ENCODE data around the gene BEST1.

BEST1 gene

DNA sequence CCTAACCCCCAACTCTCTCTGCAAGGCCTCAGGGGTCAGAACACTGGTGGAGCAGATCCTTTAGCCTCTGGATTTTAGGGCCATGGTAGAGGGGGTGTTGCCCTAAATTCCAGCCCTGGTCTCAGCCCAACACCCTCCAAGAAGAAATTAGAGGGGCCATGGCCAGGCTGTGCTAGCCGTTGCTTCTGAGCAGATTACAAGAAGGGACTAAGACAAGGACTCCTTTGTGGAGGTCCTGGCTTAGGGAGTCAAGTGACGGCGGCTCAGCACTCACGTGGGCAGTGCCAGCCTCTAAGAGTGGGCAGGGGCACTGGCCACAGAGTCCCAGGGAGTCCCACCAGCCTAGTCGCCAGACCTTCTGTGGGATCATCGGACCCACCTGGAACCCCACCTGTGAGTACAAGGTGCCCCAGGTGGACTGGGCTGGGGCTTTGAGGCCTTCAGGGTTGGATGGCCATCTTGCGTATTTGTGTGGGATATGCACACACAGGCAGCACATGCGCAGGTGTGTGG is at the start of gene BEST1:
TSS of gene BEST1 (plus strand) at position 317 of the 513 bp plus-strand sequence. CDS start 1,456 bp downstream, outside the sequence.
- DNase-seq (ENCODE audit: low read depth): no peak

DNA sequence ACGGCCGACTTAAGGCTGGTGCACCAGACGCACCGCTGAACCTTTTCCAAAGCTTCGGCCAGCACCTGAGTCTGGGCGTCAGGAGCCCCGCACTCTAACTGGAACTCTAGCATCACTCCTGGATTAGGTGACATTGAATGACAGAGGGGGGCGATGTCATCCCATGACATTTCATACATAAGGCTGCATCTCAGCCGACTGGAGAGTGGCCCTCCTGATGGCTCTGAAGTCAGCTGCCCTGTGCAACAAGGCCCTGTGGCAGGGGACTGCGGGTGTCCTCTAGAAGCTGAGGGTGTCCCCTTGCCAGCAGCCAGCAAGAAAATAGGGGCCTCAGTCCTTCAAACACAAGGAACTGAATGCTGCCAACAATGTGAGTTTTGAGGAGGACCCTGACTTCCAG is 48.8 kb upstream of the BEST1 start:
- DNase-seq (ENCODE audit: low read depth): no peak

DNA sequence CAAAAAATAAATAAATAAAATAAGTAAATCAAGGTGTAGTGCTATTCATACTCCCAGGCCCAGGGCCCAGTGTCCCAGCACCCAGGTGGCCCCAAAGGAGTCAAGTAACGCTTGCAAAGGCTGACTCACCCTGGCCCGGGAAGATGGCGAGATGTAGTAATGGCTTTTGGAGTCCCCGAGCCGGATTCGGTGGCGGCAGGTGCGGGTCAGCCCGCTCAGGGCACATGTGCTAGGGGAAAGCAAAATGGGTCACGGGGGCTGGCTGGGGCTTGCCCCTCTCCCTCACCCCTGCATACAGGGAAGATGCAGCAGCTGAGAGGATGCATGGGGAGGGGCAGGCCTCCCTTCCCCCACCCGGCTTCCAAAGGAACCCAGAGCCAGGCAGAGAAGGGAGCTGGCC is 47.8 kb upstream of the BEST1 start:
- DNase-seq (ENCODE audit: low read depth): no peak

DNA sequence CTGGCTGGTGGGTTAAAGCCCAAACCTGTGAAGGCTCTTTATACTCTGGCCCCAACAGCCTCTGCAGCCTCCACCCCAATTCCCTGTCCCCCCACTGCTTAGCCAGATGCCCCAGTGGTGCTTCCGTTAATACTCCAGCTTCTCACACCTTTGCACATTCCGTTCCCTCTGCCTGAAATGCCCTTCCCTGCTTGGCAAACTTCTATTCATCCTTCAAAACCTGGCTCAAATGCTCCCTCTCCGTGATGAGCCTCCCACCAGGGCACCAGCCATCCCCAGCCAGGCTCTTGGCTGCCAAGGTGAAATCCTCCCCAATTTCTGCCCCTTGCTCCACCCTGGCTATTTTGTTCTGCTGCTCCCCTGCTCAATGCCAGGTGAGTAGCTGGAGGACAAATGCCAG is 46.3 kb upstream of the BEST1 start:
- DNase-seq (ENCODE audit: low read depth): no peak

DNA sequence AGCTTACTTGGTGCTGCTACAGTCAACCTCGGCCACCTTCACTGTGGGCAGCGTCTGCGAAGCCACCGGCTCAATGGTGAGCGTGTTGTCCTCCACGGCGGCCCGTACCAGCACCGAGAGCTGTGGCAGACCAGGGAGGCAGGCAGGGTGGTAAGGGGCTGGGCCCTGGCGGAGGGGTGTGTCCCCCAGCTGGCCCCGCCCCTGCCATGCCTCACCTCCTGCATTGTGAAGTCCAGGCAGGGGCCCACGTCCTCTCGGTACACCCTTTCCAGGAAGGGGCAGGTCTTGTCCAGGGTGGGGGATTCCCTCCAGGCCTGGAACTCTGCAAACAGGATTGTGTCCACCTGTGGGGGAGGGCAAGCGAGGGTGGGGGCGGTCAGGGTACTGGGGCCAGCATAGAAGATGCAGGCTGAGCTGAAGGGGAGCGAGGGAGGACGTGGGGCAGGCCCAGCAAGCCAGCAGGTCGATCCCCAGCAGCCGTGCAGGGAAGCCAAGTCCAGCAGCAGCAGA is 45.6 kb upstream of the BEST1 start:
- no peak for DNase-seq (ENCODE audit: low read depth)

DNA sequence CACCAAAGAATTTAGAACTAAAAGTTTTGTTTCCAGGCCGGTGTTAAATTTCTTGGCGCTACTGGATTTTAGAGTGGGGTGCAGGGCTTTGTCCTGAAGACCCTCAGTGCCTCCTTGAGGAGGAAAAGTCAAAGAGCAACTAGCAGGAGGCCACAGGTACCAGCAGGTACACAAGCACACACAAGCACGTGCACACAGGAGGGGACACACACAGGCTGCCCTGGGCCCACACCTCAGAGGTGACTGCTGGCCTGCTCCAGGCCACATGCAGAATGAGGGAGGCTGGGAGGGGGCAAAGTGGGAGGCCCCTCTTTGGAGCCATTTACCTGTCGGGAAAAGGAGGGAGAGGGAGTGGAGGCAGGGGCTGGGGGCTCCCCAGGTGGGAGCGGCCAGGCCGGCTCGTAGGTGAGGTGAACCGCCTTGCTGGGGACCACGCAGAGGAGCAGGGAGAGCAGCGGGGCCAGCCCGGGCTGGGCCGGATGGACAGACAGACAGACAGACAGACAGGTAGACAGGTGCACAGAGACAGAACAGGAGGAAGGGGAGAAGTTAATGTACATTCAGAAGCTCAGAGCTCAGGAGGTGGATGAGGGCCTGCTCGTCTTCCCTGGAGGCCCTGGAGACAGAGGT is 45.0 kb upstream of the BEST1 start:
- DNase-seq (ENCODE audit: low read depth): no peak

DNA sequence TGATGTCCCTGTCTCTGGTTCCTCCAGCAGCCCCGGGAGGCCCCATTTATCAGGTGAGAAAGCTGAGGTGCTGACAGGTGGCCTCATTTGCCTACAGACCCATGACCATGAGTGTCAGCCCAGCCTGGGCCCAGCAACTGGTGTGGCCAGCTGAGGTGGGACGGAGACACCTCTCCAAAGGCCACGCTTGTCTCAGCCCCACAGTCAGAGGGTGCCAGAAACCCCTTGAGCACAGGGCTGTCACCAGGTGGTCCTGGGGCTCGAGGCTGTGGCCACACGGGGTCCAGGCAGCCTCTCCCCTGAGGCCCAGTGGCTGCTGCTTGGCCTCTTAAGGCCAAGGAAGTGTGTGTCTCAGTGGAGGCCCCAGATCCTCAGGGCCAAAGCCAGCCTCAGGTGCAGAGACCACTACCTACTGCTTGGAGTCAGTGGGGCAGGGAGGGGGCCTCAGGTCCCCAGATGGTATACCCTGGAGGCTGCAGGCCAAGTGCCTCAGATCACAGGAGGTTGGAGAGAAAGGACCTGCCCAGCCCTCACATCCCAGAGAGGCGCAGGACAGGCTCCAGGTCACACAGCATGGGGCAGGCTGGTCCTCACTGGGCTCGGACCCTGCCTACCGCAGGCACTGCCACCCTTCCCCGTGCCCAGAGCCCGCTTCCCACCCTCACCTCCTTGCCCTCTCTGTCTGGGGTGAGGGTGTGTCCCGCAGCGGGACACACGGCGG is 44.2 kb upstream of the BEST1 start:
- DNase-seq (ENCODE audit: low read depth): no peak

DNA sequence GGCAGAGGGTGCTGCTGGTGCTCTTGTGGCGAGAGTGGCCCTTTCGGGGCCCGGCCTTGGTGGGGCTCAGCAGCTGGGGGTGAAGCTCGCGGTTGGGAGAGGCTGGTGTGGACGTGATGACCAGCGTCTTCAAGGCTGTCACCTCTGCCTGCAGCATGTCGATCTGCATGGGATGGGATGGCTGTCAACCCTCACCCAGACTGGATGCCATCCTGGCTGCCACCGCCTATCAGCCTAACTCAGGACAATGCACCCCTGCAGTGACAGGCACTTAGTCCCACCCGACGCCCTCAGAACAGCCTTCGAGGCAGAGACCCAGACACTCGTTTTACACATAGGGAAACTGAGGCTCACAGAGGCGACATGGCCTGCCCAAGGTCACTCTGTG is 43.6 kb upstream of the BEST1 start:
- no peak for DNase-seq (ENCODE audit: low read depth)

DNA sequence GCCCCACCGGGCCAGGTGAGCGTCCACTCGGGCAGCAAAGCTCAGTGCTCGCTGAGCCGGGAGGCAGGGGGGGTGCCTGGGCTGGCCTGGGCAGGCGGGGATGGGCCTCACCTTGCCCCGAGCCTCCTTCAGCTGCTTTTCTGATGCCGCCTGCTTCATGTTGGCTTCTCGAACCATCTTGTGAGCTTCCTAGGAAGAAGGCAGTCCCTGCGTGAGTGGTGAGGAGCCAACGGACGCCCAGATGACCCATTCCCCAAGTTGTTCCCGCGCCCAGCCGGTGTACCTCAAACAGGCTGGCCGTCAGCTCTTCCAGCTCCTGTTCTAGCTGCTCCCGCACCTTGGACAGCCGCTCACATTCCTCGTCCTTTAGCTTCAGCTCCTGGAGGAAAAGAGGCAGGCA is 42.9 kb upstream of the BEST1 start:
- no peak for DNase-seq (ENCODE audit: low read depth)

DNA sequence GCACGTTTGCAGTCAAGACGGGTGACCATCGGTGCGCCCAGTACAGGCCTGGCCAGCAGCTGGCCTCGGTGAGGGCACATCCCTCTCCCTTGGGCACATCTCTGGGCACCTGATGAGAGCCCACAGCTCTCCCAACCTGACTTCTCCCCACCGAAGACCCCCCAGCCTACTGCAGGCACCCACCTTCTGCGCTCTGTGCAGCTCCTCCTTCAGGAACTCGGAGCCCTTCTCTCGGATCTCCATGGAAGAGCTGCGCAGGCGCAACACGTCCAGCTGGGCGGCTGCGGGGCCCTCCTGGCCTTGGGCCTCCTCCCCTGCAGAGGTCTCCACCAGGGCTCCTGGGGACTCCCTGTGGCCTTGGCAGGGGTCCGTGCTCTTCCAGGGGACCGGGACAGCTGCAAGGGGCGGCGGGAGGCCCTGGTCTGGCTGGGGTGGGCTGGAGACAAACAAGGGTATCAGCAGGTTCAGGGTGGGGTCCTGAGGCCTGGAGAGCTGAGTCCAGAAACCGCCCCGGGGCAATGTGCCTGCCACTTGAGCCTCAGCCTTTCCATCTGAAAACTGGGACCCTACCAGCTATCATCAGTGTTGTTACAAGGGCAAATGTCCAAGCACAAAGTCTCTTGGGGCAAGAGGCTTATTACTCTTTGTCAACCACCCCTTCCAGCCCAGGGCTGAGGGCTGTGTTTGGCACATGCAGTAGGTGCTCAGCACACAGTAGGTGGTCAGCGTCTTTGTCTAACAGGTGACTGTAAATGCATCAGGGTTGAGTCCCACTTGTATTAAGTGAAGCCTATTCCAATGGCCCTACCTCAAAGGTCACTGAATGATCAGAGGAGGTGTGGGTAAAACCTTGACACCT is 42.1 kb upstream of the BEST1 start:
- no peak for DNase-seq (ENCODE audit: low read depth)

DNA sequence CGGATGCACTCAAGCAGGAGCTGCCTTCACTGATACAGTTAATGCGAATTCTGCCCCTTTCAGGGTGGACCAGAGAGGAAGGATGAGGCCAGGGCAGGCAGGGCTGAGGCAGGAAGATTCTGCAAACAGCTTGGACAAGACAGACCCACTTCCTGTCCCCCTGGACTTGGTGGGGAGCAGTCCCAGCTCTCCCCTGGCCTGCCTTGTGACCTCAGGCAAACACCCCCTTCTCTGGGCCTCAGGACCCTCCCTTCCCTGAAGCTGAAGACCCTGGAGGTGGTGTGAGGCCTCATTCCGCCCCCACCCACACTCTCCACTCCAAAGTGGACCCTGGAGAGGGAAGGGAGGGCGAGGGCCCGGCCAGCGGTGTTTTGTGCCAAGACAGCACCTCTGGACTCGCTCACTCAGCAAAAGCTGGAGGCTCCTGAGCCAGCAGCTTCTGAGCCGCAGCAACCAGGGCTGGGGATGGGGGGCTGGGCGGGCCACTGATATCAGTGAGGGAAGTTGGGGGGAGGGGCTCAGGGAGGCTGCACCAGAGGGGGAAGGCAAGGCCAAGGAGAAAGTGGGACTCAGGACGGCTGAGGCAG is 41.3 kb upstream of the BEST1 start:
- no peak for DNase-seq (ENCODE audit: low read depth)

DNA sequence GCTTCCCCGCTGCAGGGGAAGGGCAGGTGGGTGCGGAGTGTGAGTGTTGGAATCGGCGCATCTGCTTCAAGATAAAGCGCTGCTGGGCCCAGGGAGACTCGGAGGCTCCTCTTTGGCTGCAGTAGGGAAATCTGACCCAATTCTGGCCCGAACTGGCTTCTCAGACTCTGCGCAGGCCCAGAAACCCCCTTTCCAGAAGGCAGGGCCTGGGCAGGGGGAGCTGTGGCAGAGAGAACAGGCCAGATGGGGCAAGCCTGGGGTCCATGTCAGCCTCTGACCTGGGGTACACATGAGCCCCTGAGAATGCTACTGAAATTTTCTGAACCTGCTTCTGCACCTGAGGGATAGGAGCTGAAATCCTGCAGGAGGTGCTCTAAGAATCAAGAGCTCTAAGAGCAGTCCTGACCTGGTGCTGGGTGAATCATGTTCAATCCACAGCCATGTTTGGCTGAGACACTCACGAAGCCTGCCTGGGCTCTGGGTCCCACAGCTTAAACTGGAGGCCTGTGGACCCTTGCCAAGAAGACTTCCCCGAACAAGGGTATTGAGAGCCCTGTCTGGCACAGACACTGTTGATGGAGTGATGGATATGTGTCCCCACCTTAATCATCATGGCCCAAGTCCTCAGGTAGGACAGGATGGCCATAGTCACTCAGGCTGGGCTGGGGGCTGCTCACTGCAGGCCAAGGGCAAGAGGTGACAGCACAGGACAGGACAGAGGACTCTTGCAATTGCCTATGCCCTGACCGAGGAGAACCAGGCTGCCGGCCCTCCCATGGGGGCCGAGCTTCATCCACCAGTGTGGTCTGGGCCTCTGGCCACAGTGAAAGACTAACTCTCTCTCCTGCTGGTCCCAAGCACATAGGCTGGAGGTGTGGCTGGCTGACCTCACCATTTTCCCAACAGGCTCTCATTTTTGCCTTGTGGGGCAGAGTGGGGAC is 39.7 kb upstream of the BEST1 start:
- DNase-seq (ENCODE audit: low read depth): no peak

DNA sequence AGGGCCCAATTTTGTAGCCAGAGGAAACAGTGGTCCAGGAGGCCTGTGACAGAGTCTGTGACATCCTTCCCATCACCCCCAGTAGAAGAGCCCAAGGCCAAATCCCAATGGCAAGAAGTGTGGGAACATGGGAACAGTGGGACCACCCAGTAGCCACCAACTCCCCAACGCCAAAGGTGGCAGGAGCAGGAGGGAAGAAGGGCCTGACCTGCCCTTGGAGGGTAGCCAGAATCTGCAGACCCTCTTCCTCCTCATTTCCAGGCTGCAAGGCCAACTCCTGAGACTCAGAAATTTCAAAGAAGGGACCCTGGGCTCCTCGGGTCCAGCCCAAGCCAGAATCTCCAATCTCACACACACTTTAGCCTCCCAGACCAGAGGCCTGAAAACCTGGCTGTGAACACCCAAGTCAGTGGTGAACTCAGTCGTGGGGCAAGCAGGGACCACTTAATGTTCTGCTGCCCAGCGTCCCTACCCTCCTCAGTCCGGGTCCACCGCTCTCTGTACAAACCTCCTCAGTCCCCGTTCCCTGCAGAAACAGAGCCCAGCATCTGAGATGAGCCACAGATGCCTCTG is 38.9 kb upstream of the BEST1 start:
- no peak for DNase-seq (ENCODE audit: low read depth)

DNA sequence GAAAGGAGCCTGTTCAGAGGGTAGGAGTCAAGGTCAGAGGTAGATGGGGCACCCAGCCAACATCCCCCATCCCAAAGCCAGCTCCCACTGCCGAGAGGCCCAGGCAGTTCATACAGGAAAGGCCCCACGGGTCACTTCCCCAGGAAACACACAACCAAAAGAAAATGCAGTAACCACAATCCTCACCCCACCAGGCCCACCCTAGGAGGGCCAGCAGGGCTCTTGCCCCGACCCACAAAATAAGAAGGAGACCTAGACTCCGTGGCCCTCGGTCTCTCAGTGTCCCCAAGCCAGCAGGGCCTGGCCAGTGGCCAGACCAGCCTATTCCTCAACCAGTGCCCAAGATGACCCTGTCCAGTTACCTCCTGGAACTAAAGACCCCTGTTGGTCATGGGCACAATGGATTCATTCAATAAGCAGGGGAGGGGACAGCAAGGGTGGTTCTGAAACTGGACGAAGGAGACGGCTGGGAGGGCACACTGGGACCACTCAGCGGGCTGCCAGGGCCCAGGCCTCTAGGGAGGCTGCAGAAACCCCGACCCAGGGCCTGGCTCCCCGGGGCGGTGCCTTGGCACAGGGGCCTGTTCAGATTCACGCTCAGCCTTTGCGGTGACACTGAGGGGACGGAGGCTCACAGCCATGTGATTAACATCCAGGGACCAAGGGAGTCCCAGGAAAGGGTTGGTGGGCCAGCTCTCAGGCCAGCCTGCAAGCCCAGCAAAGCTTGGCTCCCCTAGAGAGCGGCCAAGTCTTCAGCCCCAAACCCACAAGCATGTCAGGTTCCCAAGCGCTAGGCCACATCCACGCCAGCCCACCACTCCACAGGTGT is 38.2 kb upstream of the BEST1 start:
- no peak for DNase-seq (ENCODE audit: low read depth)

DNA sequence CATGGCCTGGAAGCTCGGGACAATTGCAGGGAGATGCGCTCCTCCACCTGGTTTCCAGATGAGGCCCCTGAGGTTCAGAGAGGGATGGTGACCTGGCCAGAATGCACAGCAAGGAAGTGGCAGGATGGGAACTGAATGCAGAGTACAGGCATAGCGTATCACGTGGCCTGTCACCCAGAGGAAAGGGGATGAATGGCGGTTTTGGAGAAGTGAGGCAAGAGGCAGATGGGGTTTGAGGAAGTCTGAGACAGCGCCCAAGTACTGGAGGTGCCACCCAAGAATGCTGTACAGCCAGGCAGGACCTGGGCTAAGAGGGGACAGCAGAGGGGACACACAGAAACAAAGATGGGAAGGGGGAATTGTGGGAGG is 37.6 kb upstream of the BEST1 start:
- DNase-seq (ENCODE audit: low read depth): no peak

DNA sequence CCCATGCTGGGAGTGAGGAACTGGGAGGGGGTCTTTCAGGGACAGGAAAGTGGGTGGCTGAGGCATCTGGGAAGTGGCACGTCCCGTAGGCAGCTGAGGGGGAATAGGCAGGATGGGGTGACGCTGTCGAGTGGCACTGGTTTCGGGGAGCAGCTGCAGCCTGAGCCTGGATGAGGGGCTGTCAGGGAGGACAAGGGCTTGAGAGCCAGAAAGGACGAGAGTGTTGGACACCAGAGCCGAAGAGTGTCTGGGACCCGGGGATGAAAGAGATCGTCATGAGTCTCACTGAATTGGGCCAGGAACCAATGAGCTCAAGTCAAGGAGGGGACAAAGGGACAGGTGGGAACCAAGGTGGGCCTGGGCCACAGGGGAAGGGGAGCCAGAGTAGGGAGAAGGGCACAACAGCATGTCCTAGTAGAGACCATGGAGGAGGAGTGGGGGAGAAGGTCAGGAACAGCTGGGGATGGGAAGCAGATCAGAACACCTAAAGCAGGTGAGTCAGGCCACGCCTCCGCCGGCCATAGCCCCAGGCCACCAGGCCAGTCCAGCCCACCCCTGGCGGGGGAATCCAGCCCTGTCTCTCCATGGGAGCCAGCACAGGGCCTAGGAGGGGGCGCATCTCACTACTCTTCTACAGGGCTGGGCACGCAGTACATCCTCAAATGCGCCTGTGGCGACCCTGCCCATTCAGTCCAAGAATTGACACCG is 37.0 kb upstream of the BEST1 start:
- DNase-seq (ENCODE audit: low read depth): no peak

DNA sequence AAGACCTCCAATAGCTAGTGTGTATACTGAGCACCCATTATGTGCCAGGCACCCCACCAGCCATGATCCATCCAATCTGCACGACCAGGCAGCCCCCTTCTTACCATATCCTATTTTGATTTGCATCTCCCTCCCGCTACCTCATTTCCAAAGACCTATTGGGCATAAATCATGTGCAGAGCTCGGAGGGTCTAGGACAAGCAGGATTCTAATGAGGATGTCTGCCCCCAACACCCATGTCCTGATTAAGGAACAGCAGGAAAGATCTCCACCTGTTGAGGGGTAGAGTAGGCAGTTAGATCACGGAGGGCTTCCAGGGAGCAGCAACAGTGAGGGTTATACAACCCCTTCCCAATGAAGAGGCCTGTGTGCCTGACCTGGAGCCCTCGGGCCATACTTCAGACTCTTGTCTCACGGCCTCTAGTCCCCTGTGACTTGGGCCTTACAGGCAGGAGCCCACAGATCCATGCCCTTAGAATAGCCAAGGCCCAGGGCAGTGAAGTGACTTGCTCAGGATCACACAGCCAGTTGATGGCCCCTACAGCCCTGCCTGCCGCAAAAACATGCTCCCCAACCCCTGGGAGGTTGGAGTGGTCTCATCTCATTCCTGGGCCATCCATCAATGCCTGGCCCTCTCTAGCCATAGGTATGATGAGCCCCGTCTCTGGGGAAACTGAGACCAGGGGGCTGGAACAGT is 36.3 kb upstream of the BEST1 start:
- no peak for DNase-seq (ENCODE audit: low read depth)

DNA sequence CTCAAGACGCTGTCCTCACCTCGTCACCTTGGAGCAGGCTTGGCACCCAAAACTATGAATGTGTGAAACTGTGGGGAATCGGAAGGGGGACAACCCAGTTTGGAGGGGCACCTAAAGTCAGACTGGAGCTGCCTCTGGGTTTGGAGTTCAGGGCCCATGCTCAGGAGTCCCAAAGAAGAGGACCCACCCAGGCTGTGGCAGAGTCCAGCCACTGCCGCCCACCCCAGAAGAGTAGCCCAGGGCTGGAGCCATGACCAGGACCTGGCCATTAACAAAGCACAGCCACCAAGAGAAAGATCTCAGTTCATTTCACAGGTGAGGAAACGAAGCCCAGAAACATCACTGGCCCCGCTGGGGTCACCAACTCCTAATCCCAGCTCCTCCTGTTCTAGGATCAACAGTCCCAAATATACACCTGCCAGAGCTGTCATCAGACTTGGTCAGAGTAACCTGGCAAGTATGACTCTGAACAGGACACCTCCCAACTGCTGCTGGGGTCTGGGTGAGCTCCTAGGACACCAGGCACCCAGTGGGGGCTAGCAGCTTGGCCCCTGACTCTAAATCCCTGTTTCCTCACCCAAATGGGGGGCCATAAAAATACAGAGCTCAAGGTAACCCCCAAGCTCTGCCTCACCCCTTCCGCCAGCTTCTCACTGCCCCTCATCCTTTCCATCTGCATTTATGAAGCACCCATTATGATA is 35.5 kb upstream of the BEST1 start:
- DNase-seq (ENCODE audit: low read depth): no peak
